Measurements from ENCODE around the gene SIK1.

Gene SIK1

GRCh38 chr21:43365611-43366426 is 61.1 kb downstream of the SIK1 start:
- DNase-seq = no peak

- no peak for DNase-seq
Observed at GRCh38 chr21:43364851-43365424, 62.0 kb downstream of the SIK1 start.

Data from C1 segment of cervical spinal cord (tissue), 14 donors.